Erythroblast (primary cell): ENCODE data around the gene UBR3.

Source experiments
- GATA1 ChIP-seq: IDR thresholded peaks from 2 replicates; pipeline ENCODE4 v1.6.1; 2011; ENCODE audit warnings: low read depth, mild to moderate bottlenecking, control low read depth, low read length, moderate library complexity
- POLR2A ChIP-seq: IDR thresholded peaks from 2 replicates; pipeline ENCODE4 v1.6.1; 2011; ENCODE audit warnings: mild to moderate bottlenecking, low read length

DNA sequence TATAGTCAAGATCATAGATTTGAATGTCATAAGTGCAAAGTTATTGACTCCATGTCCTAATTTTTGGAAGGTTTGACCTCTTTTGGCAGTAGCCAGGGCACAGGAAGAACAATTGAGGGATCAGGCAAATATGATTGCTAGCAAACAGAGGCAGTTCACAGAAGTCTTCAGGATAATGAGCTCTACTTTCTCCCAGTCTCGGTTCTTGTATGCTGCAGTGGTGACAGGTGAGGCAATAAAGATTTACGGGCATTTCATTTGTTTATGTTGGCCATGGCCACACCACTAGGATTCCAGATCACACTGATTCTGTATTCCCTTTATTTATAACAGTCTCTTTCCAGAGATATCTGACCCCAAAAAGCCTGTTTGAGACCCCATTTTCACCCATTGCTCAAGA, 137.5 kb downstream of the UBR3 start:
- no peak for TF ChIP-seq POLR2A
- TF ChIP-seq GATA1: no peak
